RWPE1 (cell line): ENCODE measurements around the gene RAB3GAP2.
"Not testable (repeated sequence)": the region's sequence is repeated elsewhere in the genome, so short reads cannot be mapped to it uniquely, and the experiment has no call there.

Experiments used
- CTCF ChIA-PET: fragments of 350-600 bp; sonication (Branson Sonifier 250); formaldehyde crosslinking; extraction: SDS; loops from one replicate; lab custom pipeline; 2021; lab: Yijun Ruan, JAX
- POLR2A ChIA-PET: fragments of 400-600 bp; formaldehyde crosslinking; extraction: SDS; loops from one replicate; lab custom pipeline; 2020; ENCODE audit warnings: antibody characterized with exemption; ENCODE audit not compliant: low non-redundant PET; lab: Yijun Ruan, JAX
- DNase-seq: peaks from one replicate; pipeline ENCODE4 v3.0.0; 2012; ENCODE audit warnings: low spot score
- H3K27ac ChIP-seq: fragments of 450-650 bp; 2 replicates; pipeline ENCODE4 v1.5.1; 2017
- TF ChIP-seq, protein P1 (sequence below): fragments of 450-650 bp; conservative IDR thresholded peaks from 2 replicates; pipeline ENCODE4 v1.5.1; 2017; ENCODE audit warnings: low read depth, mild to moderate bottlenecking

Gene RAB3GAP2

DNA sequence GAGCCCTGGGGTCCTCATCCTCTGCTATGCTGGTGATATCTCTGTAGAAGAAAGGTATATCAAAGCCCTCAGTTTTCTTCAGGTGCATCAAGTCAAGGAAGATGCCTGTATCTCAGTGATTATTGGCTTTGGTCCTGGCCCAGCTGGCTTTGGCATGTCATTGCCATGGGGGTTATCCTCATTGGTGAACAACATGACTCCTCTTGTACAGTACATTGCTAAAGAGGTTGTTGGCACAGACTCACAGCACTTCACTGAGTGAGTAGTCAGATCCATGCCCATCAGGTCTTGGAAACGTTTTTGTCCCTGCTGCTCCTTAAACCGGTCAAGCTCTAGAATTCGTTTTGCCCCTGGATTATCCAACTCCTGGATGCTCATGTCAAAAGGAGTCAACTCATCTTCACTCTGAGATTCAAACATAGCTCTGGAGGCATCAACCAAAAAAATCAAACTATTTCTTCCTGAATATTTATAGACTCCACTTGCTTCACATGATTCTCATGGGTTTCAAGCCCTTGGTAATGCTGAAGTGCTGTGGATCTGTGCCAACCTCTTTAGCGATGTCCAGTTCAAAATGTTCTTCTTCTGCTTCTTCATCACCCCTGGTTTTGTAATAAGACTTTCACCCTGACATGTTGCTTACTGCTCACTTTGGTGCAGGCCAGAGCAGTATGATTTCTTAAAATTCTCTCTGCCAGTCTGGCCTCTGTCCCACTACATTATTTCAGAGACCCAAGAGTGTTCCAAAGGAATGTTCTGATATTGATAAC lies 43.0 kb upstream of the RAB3GAP2 start:
- no peak overlapping the region for H3K27ac ChIP-seq
- ChIA-PET POLR2A (no interaction called here), CTCF (interaction anchor here (0.6 kb wide), 1 partner anchor 13 kb away, joined by 3 read pairs; no protein-coding TSS in a partner anchor)
- DNase-seq: no peak
- TF ChIP-seq, protein P1, sequence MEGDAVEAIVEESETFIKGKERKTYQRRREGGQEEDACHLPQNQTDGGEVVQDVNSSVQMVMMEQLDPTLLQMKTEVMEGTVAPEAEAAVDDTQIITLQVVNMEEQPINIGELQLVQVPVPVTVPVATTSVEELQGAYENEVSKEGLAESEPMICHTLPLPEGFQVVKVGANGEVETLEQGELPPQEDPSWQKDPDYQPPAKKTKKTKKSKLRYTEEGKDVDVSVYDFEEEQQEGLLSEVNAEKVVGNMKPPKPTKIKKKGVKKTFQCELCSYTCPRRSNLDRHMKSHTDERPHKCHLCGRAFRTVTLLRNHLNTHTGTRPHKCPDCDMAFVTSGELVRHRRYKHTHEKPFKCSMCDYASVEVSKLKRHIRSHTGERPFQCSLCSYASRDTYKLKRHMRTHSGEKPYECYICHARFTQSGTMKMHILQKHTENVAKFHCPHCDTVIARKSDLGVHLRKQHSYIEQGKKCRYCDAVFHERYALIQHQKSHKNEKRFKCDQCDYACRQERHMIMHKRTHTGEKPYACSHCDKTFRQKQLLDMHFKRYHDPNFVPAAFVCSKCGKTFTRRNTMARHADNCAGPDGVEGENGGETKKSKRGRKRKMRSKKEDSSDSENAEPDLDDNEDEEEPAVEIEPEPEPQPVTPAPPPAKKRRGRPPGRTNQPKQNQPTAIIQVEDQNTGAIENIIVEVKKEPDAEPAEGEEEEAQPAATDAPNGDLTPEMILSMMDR: no peak

DNA sequence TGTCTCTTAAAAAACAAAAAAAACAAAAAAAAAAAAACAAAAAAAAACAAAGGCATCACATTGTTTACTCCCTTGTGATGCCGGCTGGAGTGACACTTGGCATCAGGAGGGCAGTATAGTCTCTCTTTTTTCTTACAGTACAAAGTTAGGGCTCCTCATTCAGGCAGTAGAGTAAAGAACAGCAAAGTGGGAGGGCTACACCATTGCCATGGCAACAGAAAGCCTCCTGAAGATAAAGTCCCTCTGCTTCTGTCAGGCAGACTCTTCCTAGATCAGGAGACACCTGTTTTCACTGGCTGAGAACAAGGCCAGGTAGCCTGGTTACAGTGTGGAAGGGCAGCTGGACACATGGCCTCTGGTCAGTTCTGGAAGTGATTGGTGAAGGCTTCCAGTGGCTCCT lies 41.3 kb upstream of the RAB3GAP2 start:
- TF ChIP-seq, protein P1: no peak
- ChIA-PET POLR2A (no interaction called here), CTCF (interaction anchor here (0.7 kb wide), 1 partner anchor 63 kb away, joined by 3 read pairs; no protein-coding TSS in a partner anchor)
- no peak overlapping the region for H3K27ac ChIP-seq
- no peak for DNase-seq

DNA sequence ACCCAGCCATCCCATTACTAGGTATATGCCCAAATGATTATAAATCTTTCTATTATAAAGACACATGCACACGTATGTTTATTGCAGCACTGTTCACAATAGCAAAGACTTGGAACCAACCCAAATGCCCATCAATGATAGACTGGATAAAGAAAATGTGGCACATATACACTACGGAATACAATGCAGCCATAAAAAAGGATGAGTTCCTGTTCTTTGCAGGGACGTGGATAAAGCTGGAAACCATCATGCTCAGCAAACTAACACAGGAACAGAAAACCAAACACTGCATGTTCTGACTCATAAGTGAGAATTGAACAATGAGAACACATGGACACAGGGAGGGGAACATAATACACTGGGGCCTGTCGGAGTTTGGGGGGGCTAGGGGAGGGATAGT lies 37.9 kb upstream of the RAB3GAP2 start:
- POLR2A ChIA-PET, H3K27ac ChIP-seq, DNase-seq: not testable (repeated sequence)
- CTCF ChIA-PET: interaction anchor here (0.6 kb wide), 1 partner anchor 1966 kb away, joined by 3 read pairs; no protein-coding TSS in a partner anchor

DNA sequence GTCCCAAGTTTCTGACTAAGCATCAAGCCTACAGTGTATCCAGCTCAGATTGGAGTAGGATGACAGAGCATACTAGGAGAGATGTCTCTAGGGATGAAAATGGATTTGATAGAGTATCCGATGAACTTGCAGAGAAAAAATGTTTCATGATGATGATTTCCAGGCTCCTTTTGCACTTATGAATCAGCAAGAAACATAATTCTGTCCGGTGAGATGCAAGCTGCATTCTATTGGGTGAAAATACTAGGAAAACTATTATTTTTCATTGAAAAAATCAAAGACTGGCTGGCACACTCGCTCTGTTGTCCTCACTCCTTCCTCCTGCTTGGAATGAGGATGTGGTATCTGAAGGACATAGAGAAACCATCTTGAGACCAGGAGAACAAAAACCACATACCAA lies 35.4 kb upstream of the RAB3GAP2 start:
- POLR2A ChIA-PET: no interaction called here
- no peak overlapping the region for H3K27ac ChIP-seq
- DNase-seq: no peak
- CTCF ChIA-PET: interaction anchor here (0.5 to 0.8 kb wide), 4 partner anchors 11 to 240 kb away, joined by 3 to 4 read pairs (median 4); no protein-coding TSS in a partner anchor
- TF ChIP-seq, protein P1: no peak

DNA sequence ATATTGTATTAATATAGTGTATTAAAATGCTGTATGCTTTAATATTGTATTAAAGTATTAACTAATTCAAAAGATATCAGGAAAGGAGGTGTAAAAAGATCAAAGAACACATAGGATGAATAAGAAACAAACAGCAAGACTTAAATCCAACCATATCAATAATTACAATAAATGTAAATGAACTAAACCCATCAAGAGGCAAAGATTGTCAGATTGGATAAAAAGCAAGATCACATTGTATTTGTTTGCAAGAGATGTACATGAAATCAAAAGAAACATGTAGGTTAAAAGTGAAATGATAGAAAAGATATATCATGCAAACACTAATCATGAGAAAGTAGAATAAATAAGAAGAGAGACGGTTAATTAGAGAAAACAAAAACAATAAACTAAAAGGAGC lies 34.1 kb upstream of the RAB3GAP2 start:
- H3K27ac ChIP-seq: no peak overlapping the region
- TF ChIP-seq, protein P1: no peak
- ChIA-PET CTCF (no interaction called here), POLR2A (no interaction called here)
- no peak for DNase-seq

DNA sequence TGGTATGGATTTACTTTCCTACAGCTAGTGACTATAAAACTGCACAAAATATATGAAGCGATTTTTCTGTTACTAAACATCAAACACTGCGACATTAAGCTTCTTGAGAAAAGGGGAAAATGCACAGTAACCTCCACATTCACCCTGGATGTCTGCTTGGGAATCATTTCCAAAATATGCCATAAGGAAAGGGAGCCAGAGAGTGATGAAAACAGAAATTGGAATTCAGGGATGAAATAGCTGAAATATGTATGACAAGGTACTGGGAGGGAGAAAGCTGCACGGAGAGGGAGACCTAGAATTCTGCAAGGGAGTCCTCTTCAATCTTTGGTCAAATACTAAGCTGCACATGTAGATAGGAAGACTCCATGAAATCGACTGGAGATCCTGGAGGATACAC lies 31.6 kb upstream of the RAB3GAP2 start:
- H3K27ac ChIP-seq: no peak overlapping the region
- ChIA-PET CTCF (interaction anchor here (0.7 to 1.2 kb wide), 2 partner anchors 10 to 75 kb away, joined by 3 to 5 read pairs; no protein-coding TSS in a partner anchor), POLR2A (no interaction called here)
- TF ChIP-seq, protein P1: no peak
- no peak for DNase-seq

DNA sequence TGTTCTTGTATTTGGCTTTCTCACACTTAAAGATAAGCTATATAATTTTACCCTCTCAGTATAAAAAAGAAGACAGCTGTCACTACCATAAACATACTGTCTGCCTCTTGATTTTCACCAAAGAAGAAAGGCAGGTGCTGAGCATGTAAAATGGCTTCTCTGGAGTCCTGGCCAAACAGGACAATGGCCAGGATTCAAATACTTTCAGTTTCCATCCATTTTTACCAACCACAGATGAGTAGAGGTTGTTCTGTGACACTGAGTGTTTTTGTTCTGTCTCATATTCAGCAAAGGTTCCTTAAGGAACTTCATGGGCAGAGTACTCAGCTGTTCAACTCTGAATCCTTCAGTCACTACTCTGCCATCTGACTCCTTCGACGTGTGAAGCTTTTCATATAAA lies 29.4 kb upstream of the RAB3GAP2 start:
- H3K27ac ChIP-seq: no peak overlapping the region
- no peak for DNase-seq
- TF ChIP-seq, protein P1: no peak
- CTCF ChIA-PET: interaction anchor here (0.6 to 1.5 kb wide), 3 partner anchors 13 to 431 kb away, joined by 3 to 8 read pairs (median 3); no protein-coding TSS in a partner anchor
- POLR2A ChIA-PET: no interaction called here
